ENCODE measurements around the gene RNF8.

RNF8 gene

GRCh38 chr6:37396571-37397180 is 42.9 kb downstream of the RNF8 start:
- DNase-seq (ENCODE audit: low spot score), result no peak

- no peak for DNase-seq (ENCODE audit: low spot score)
Observed at GRCh38 chr6:37399131-37399530, 45.3 kb downstream of the RNF8 start.

- DNase-seq (ENCODE audit: low spot score), result no peak
Observed at GRCh38 chr6:37399795-37400490, 46.2 kb downstream of the RNF8 start.

- peak; percentile 57 for DNase-seq (ENCODE audit: low spot score)
Observed at GRCh38 chr6:37401658-37402057, 47.9 kb downstream of the RNF8 start.

GRCh38 chr6:37406726-37407341 is 53.1 kb downstream of the RNF8 start:
- DNase-seq (ENCODE audit: low spot score), result no peak

GRCh38 chr6:37407948-37408347 is 54.2 kb downstream of the RNF8 start:
- peak; percentile 37 for DNase-seq (ENCODE audit: low spot score)

- DNase-seq (ENCODE audit: low spot score), result no peak
Observed at GRCh38 chr6:37409501-37409900, 55.7 kb downstream of the RNF8 start.

GRCh38 chr6:37417393-37417792 is 63.6 kb downstream of the RNF8 start:
- no peak for DNase-seq (ENCODE audit: low spot score)

- no peak for DNase-seq (ENCODE audit: low spot score)
Observed at GRCh38 chr6:37418722-37419121, 64.9 kb downstream of the RNF8 start.

GRCh38 chr6:37426058-37426944 is 72.5 kb downstream of the RNF8 start:
- no peak for DNase-seq (ENCODE audit: low spot score)

- no peak for DNase-seq (ENCODE audit: low spot score)
Observed at GRCh38 chr6:37426945-37427510, 73.2 kb downstream of the RNF8 start.

GRCh38 chr6:37429352-37429750 is 75.6 kb downstream of the RNF8 start:
- DNase-seq (ENCODE audit: low spot score), result no peak

GRCh38 chr6:37432590-37432915 is 78.8 kb downstream of the RNF8 start:
- DNase-seq (ENCODE audit: low spot score), result no peak

GRCh38 chr6:37432916-37433656 is 79.3 kb downstream of the RNF8 start, which contains the start of gene CMTR1:
TSS of gene CMTR1 (plus strand) at chr6:37433221. CDS start at chr6:37435630, 2,409 bp downstream.
- peak; percentile 85 for DNase-seq (ENCODE audit: low spot score)

GRCh38 chr6:37433657-37434271 is 80.0 kb downstream of the RNF8 start:
- DNase-seq (ENCODE audit: low spot score), result no peak

GRCh38 chr6:37435373-37435772 is 81.6 kb downstream of the RNF8 start:
- DNase-seq (ENCODE audit: low spot score), result no peak

GRCh38 chr6:37435816-37436215 is 82.0 kb downstream of the RNF8 start:
- no peak for DNase-seq (ENCODE audit: low spot score)

GRCh38 chr6:37438930-37439329 is 85.1 kb downstream of the RNF8 start:
- DNase-seq (ENCODE audit: low spot score), result no peak

- DNase-seq (ENCODE audit: low spot score), result peak; percentile 28
Observed at GRCh38 chr6:37441651-37442050, 87.9 kb downstream of the RNF8 start.

GRCh38 chr6:37442416-37443215 is 88.8 kb downstream of the RNF8 start:
- DNase-seq (ENCODE audit: low spot score), result no peak

All from SK-N-DZ (cell line).